HG03439 (cell line): ENCODE results near the gene HLA-B.
"Not testable (repeated sequence)": the region's sequence is repeated elsewhere in the genome, so short reads cannot be mapped to it uniquely, and the experiment has no call there.

Source experiments
- ATAC-seq: cut with Tn5 transposase; IDR thresholded peaks from one replicate; pipeline ENCODE4 v1.9.1; 2021; ENCODE audit warnings: mild to moderate bottlenecking, moderate library complexity; ENCODE audit not compliant: unreplicated experiment

HLA-B gene

DNA sequence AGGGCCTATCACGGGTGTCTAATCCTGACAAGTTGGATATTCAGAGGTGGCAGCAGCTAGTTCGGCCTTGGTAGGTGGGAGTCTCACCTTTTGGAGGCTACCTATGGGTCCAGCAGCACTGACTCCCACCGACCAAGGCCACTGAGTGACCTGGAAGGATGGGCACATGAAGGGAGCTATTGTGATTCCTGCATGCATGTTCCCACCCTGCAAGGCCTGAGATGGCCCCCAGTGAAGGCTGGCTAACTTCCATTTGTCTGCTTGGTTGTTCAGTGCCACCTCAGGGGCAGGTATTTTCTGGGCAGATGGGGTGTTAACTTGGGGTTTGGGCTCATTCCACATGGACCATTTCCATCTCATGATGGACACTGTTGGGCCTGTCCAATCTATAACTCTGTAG lies 28.1 kb upstream of the HLA-B start:
- ATAC-seq: no peak

DNA sequence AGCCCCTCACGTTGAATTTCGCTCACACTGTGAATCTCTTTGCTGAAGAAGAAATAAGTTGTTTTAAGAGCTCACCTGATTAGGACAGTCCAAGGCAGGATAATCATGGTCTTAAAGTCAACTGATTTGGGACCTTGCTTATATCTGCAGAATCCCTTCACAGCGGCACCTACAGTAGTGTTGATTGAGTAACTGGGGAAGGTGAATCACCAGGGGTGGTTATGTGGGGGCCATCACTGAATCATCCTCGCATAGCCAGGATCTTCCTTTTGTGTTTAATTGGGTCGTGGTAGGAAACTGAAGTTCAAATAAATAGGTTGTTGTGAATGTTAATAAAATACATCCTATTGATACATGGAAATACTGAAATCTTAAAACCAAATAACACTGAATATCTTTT lies 26.2 kb upstream of the HLA-B start:
- no peak for ATAC-seq

DNA sequence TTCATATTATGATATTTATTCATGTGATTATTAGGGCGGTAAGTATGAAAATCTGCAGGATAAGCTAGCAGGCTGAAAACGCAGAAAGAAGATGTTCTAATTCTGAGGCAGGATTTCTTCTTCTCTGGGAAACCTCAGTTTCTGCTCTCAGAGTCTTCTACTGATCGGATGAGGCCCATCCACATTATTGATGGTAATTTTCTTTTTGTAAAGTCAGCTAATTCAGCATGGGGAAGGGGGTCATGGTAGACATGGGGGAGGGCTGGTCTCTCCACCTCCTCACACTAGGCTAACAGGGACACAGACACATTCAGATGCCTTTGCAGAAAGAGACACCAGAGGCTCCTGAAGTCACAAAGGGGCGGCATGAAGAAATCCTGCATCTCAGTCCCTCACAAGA lies 24.7 kb upstream of the HLA-B start:
- no peak for ATAC-seq

DNA sequence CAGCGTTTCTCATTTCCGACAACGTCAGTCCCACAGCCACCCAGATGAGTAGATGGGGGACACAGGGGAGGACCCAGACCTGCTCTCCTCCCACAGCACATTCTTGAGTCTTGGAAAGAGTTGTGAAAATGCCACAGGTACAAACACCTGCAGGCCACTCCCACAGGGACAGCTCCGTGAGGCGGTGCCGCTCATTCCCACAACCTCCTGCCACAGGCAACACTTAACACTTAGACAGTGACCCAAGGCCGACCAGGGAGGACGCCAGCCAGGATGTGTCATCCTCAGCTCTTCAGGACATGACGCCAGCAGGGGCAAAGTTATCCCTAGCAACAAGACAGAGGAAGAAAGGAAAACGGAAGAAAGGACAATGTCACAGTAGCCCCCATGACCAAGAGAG lies 22.9 kb upstream of the HLA-B start:
- ATAC-seq: no peak

DNA sequence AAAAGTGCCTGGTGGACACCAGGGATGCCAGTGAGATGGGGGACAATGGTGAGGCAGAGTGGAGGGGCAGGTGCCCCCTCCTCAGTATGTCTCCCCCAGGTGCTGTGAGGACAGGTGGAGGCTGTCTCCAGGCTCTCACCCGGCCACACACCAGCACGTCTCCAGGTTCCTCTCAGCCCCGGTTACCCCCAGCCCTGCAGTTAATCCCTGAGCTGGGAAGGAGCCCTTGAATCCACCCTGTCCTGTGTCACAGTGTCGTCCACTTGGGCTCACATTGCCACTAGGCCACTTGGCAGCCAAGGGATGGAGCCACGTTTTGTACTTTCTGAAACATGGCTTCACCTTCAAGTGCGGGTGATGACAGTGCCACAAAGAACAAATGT lies 21.7 kb upstream of the HLA-B start:
- ATAC-seq: no peak

DNA sequence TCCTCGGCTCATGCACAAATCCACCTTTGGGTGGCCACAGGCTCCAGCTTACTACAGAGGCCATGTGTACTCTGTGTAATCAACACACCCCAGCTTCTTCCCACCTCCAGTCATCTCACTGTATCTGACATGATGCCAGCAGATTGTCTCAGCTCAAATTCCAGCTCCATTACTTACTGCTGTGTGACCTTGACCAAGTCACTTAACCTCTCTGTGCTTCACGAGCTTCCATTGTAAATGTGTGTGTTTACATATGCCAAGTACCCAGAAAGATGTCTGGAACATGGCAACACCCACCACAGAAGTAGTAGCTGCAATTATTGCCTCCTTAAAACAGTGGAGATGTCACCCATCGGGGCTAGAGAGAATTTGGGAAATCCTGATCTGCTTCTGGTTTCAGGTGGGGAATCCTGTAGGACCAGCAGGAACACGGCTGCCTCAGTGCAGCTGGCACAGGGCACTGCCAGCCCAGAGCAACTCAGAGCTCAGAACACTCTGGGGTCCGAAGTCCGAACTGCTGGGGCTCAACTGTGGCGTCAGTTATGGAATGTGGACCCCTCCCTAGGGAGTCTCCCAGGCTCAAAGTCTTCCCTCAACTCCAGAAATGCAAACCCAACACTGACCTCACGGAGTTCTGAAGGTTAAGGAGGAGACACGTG lies 21.2 kb upstream of the HLA-B start:
- no peak for ATAC-seq

DNA sequence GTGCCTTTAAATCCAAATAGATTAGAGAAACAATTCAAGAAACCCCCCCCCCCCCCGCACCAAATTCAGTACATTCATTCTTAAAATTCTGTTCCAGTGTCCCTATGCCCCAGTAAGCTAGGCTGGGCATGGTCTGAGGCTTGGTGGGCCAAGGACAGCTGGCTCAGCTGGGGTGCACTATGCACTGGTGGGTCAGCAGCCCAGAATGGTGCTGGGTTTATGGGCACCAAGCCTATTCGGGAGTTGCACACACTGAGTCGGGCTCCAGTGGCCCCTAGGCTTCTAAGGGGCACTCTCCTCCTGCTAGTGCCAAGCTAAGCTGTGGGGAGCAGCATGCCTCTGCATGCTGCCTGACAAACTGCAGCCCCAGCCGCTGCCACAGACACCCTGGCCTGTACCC lies 20.1 kb upstream of the HLA-B start:
- ATAC-seq: no peak

DNA sequence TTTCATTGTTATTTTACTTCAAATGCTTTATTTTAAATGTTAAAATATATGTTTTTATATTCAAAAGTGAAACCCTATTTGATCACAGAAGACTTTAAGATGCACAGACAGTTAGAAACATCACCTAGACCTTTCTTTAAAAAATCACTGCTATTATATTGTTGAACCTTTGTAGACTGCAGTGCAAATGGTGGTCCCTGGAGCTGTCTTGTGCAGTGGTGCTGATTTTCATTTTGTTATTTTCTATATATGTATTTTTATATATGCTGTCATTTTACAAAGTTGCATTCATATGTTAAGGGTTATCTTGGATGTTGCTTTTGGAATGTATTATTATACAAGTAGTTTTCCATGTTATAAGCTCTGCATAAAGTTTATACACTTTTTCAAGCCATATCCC lies 18.7 kb upstream of the HLA-B start:
- no peak for ATAC-seq

DNA sequence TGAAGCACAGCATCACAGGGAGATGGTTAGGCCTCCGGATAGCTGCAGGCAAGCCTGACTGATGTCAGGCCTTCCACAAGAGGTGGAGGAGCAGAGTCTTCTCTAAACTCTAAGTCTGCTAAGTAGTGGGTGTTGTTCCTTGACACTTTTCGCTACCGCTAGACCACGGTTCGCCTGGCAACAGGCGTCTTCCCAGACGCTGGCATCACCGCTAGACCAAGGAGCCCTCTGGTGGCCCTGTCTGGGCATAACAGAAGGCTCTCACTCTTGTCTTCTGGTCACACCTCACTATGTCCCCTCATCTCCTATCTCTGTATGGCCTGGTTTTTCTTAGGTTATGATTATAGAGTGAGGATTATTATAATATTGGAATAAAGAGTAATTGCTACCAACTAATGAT lies 17.1 kb upstream of the HLA-B start:
- ATAC-seq: not testable (repeated sequence)

DNA sequence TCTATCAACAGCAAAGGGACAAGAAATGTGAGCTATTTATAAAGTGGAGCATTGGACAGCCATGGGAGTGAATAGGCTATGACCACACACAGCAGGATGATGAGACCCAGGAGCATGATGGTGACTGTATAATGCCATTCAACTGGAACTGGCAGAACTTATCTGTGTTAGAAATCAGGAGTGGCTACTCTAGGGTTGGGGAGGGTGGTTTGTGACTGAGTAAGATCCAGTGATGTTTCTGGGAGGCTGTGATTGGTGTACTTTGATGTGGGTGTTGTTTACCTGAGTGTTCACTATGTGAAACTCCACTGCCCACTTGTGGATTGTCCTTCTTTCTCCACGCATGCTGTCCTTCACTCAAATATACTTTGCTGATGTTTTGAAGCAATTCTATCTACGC lies 11.5 kb upstream of the HLA-B start:
- no peak for ATAC-seq

DNA sequence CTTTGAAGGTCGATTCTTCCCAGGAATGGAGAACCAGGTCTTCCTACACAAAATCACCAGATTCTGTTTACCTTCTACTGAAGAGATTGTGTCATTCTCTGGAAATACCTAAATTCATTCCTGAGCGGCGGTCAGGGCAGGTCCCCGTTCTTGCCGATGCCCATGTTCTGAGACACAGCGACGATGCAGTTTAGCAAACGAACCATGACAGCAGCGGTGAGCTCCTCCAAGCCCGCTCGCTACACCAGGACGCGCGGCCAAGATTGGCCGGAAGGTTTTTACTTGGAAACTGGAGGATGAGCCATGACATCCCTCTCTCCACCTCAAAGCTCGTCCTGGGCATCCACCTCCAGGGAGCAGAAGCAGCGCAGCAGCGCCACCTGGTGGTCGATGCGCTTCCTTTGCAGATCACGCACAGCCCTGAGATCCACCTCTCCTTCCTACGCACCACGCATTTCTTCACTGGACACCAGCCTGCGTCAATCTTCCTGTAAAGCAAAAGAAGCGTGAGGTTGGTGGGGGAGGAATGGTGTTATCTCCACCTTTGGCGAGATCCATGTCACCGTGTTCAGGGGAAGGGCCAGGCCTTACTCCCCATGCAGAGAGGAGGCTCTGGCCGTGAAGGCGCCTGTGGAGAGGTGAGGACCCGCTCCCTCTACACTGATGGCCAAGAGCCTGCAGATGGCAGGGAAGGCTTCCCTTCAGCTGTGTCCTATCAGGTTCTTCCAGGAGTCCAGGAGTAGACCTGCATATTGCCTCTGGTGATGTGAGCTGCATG lies 9.9 kb upstream of the HLA-B start:
- peak; percentile 81 for ATAC-seq

DNA sequence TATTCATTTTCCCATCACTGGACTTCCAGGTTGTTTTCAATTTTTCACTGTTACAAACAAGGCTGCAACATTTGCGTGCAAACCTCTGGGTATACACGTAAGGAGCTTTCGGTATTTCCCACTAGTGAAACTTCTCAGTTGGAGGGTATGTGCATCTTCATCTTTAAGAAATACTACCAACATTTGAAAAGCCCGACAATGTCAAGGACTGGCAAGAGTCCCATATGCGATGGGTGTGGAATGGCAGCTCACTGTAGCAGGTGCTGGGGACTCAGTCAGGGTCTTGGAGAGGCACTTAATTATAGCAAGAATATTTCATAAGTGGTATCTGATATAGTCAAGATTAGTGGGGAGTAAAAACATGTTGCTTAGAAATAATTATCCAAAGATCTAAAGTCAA lies 8.9 kb upstream of the HLA-B start:
- no peak for ATAC-seq

DNA sequence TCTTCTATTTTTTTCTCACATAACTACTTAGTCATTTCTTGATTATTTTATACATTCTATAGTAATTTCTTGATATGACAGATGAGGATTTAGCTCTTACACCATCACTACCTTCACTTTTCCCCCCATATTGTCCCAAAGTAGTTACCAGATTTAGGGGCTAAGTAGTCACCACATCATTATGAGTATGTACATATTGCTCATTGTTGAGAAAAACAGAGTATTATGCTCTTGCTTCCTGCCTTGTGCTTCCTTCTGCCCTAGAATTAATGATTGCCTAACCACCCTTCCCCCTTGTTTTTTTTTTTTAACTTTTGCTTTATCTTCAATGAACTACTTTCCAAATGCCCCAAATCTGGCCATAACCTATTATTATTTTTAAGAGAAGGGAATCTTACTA lies 6.8 kb upstream of the HLA-B start:
- ATAC-seq: no peak

DNA sequence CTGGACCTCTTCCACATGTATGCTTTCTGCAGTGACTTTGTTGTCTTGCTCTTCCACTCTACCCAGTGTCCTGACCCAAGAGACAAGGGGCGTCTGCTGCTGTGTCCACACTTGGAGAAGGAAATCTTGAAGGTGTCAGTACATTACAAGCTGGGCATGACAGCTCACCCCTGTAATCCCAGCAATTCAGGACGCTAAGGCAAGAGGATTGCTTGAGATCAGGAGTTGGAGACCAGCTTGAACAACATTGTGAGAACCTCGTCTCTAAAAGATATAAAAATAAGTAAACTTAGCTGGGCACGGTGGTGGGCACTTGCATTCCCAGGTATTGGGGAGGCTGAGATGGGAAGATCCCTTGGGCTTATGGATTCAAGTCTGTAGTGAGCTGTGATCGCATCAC lies 5.8 kb upstream of the HLA-B start:
- ATAC-seq: no peak

DNA sequence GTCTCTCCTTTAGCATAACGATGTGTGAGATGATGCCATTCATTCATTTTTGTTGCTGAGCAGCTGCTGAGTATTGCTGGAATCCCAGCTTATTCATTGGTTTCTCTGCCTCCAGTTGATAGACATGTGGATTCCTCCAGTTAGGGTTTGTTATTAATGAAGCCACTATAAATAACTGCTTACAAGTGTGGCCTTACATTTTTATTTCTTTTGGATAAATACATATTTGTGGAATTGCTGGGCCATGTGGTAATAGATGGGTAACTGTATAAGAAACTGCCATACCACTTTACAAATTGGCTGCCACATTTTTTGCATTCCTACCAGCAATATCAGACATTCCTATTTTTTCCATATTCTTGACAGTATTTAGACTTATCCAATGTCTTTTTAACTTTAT lies 2.6 kb upstream of the HLA-B start:
- ATAC-seq: no peak

DNA sequence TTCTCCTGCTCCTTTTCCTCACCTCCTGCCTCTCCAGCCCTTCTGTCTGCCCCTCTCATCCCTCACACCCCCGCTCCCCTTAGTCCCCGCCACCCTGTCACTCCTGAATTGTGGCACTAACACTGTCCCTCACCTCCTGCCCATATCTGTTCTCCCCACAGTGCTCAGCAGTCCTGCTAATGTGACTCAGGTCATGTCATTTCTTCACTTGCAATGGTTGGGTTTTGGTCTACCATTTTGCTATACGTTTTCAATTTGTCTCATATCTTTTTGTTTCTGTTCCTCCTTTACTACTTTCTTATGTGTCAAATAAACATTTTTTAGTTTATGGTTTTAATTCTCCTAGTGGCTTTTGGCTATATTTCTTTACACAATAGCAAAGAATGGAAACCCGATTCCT lies 1.3 kb upstream of the HLA-B start:
- ATAC-seq: no peak

DNA sequence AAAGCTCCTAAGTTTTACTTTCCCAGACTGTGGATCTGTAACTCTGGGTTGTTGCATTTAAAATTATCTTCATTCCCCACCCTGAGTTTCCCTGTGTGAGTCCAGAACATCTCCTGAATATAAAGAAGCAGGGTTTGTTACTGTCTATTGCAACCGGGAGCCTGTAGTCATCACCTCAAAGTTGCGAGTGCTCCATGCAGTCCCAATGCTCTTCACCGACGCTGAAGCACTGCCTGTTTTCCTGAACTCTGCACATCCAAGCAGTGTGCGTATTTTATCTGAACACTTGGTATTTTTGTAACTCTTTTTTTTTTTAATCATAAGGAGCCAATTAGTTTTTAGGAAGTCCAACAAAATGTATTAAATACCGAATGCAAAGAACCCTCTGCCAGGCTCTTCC lies 907 bp upstream of the HLA-B start:
- ATAC-seq: no peak

DNA sequence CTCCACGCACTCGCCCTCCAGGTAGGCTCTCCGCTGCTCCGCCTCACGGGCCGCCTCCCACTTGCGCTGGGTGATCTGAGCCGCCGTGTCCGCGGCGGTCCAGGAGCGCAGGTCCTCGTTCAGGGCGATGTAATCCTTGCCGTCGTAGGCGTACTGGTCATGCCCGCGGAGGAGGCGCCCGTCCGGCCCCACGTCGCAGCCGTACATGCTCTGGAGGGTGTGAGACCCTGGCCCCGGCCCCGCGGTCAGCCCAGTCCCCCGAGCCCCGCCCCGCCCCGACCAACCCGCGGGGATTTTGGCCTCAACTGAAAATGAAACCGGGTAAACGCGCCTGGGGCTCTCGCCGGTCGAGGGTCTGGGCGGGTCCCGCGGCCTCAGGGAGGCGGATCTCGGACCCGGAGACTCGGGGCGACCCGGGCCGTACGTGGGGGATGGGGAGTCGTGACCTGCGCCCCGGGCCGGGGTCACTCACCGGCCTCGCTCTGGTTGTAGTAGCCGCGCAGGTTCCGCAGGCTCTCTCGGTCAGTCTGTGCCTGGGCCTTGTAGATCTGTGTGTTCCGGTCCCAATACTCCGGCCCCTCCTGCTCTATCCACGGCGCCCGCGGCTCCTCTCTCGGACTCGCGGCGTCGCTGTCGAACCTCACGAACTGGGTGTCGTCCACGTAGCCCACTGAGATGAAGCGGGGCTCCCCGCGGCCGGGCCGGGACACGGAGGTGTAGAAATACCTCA lies 598 bp downstream of the HLA-B start:
- no peak for ATAC-seq

DNA sequence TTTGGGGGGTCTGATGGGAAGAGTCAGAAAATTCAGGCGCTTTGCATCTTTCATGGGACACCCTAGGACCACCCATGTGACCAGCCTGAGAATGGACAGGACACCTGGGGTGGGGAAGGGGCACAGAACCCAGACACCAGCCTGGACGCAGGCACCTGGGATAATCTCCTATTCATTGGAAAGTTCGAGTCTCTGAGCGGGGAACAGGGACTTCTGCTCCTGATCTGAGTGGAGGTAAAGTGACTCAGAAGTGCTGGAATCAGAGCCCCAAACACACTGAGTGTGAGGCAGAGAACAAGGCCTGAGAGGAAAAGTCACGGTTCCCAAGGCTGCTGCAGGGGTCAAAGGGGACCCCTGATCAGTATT lies 1.4 kb downstream of the HLA-B start:
- ATAC-seq: no peak

DNA sequence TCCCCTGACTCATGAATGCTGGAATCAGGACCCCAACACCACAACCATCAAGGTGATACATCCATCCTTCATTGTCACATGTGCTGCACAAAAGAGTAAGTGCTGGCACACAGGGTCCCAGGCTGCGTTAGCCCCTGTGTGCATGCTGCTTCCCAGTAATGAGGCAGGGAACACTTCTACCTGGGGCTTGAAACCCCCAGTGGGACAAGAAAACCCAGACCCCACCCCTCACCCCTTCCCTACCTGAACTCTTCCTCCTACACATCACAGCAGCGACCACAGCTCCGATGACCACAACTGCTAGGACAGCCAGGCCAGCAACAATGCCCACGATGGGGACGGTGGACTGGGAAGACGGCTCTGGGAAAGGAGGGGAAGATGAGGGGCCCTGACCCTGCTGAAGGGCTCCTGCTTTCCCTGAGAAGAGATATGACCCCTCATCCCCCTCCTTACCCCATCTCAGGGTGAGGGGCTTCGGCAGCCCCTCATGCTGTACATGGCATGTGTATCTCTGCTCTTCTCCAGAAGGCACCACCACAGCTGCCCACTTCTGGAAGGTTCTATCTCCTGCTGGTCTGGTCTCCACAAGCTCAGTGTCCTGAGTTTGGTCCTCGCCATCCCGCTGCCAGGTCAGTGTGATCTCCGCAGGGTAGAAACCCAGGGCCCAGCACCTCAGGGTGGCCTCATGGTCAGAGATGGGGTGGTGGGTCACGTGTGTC lies 2.0 kb downstream of the HLA-B start:
- no peak for ATAC-seq

DNA sequence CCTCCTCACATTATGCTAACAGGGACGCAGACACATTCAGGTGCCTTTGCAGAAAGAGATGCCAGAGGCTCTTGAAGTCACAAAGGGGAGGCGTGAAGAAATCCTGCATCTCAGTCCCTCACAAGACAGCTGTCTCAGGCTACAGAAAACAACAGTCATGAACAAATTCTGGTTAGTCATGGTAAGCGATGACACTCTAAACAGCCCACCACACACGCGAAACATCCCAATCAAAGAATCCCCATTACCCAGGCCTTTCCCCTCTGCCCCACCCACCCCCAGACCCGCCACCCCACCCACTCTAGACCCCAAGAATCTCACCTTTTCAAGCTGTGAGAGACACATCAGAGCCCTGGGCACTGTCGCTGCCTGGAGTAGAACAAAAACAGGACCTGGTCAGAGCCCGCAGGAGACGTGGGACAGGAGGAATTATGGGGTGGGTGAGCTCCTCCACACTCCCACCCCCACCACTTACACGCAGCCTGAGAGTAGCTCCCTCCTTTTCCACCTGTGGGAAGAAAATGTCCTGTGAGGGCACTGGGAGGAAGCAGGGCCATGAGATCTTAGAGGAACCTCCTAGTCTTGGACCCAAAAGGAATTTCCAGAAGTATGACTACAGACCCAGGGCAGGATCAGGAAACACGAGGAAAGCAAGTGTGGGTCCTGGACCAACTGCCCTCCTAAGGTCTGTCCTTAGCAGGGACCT lies 2.7 kb downstream of the HLA-B start:
- no peak for ATAC-seq
